ENCODE results near the gene THAP7. TPM values are rescaled to one million over a fixed set of nuclear protein-coding genes. Genes with fewer than 3 reads are reported as not detected.

The THAP7 gene
- total and polyA plus RNA-seq, 7 donors, result 19.9 to 59.4 (median 39.2) TPM

DNA sequence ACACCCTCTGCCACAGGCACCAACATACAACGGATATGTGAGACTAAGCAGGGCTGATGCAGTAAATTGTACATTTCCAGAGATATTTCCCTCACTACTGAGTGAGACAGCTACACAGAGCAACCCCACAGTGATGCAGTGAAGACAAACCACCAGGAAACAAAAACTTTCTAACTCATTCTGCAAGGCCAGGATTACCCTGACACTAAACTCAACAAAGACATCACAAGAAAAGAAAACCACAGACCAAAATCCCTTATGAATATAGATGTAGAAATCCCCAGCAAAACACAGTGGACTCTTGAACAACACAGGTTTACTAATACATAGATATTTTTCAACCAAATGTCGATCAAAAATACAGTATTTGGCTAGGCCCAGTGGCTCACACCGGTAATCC, 32.0 kb upstream of the THAP7 start:
- Histone ChIP-seq H3K27ac (no peak overlapping the region), H3K36me3 (no peaks in the 10 kb centered on the region), H3K4me3 (no peak overlapping the region), H3K4me1 (peaks cover 0 to 26% (median 10%) of the 10 kb centered on the region in 4 donors), H3K9me3 (no peaks in the 10 kb centered on the region), H3K27me3 (peaks cover 4 to 40% (median 31%) of the 10 kb centered on the region in 3 donors)
- TF ChIP-seq POLR2A (IDR thresholded peaks at IDR 0.05) (no peak), POLR2AphosphoS5 (IDR thresholded peaks at IDR 0.05) (no peak), EP300 (IDR thresholded peaks at IDR 0.05) (no peak)
- TF ChIP-seq, protein P1, sequence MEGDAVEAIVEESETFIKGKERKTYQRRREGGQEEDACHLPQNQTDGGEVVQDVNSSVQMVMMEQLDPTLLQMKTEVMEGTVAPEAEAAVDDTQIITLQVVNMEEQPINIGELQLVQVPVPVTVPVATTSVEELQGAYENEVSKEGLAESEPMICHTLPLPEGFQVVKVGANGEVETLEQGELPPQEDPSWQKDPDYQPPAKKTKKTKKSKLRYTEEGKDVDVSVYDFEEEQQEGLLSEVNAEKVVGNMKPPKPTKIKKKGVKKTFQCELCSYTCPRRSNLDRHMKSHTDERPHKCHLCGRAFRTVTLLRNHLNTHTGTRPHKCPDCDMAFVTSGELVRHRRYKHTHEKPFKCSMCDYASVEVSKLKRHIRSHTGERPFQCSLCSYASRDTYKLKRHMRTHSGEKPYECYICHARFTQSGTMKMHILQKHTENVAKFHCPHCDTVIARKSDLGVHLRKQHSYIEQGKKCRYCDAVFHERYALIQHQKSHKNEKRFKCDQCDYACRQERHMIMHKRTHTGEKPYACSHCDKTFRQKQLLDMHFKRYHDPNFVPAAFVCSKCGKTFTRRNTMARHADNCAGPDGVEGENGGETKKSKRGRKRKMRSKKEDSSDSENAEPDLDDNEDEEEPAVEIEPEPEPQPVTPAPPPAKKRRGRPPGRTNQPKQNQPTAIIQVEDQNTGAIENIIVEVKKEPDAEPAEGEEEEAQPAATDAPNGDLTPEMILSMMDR (IDR thresholded peaks at IDR 0.05), result no peak
- 73 to 83% methylated on average over 3 of the region's 3 CpGs for WGBS, 2 donors
- DNase-seq, result no peak
- intact Hi-C loops (cut with DNase I), result no loop called here

GRCh38 chr22:21032868-21033688, 31.2 kb upstream of the THAP7 start:
- Histone ChIP-seq H3K36me3 (no peaks in the 10 kb centered on the region), H3K4me3 (no peak overlapping the region), H3K27ac (no peak overlapping the region), H3K9me3 (no peaks in the 10 kb centered on the region), H3K4me1 (peaks cover 0 to 22% (median 10%) of the 10 kb centered on the region in 4 donors), H3K27me3 (peaks cover 4 to 41% (median 31%) of the 10 kb centered on the region in 3 donors)
- 85 to 87% methylated on average over 12 of the region's 12 CpGs for WGBS, 2 donors
- TF ChIP-seq POLR2AphosphoS5 (IDR thresholded peaks at IDR 0.05) (no peak), POLR2A (IDR thresholded peaks at IDR 0.05) (no peak), EP300 (IDR thresholded peaks at IDR 0.05) (no peak)
- TF ChIP-seq, protein P1 (IDR thresholded peaks at IDR 0.05), result no peak
- DNase-seq, result no peak
- intact Hi-C loops (cut with DNase I), result no loop called here

DNA sequence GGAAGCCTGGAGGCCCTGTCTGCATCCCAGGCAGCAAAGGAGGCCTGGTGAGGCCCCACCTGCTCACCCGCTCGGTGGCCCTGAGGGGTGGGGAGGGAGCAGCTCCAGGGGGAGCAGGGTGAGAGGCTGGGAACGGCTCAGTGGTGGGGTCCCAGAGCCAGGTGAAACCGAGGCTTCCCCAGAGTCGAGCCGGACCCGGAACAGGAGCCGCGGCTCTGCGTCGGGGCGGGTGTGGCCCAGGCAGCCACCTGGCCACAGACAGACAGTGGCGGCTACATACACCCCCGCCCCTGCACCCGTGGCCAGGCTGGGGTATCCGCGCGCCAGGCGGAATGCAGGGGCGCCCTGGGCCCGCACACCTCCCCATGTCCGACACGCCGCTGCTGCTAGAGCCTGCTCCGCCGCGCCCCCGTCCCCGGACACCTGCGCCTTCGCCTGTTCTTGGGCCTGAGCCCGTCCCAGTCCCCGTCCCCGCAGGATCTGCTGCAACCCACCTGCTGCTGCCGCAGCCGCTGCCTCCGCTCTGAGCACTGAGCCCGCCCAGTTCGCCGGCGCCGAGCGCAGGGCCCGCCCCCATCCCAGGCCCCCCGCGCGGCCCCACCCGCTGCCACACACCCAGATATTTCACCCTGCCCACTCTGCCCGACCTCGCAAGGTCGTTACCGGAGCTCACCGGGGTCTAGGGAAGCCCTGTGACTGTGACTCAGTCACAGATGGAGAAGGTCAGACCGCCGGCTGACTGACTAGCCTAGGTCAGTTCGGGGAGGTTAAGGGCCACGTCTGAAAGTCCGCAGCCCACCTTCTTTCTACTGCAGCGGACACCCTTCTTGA, 30.3 kb upstream of the THAP7 start, which contains the start of gene SLC7A4:
SLC7A4 (minus strand) TSS at position 525 of the 831 bp plus-strand sequence. CDS start 749 bp downstream, outside the sequence.
- TF ChIP-seq POLR2A (IDR thresholded peaks at IDR 0.05), result no peak
- no peak for TF ChIP-seq POLR2AphosphoS5 (IDR thresholded peaks at IDR 0.05)
- TF ChIP-seq EP300 (IDR thresholded peaks at IDR 0.05), result no peak
- TF ChIP-seq, protein P1 (IDR thresholded peaks at IDR 0.05), result no peak
- H3K4me1 ChIP-seq, result peaks cover 0 to 20% (median 10%) of the 10 kb centered on the region in 4 donors
- WGBS, 2 donors, result 7 to 9% methylated on average over 59 of the region's 59 CpGs
- peaks cover 4 to 41% (median 31%) of the 10 kb centered on the region in 3 donors for H3K27me3 ChIP-seq
- intact Hi-C loops (cut with DNase I), result no loop called here
- H3K36me3 ChIP-seq, result no peaks in the 10 kb centered on the region
- DNase-seq, result no peak
- H3K27ac ChIP-seq, result no peak within 1 kb of the TSS
- H3K9me3 ChIP-seq, result no peaks in the 10 kb centered on the region
- peak within 1 kb of the TSS in 3 of 4 donors; percentile 24 to 35 (median 29) for H3K4me3 ChIP-seq

- Histone ChIP-seq H3K36me3 (no peaks in the 10 kb centered on the region), H3K4me3 (no peak overlapping the region), H3K27ac (no peak overlapping the region), H3K4me1 (peaks cover 0 to 20% (median 10%) of the 10 kb centered on the region in 4 donors), H3K27me3 (peaks cover 4 to 41% (median 31%) of the 10 kb centered on the region in 3 donors), H3K9me3 (no peaks in the 10 kb centered on the region)
- intact Hi-C loops (cut with DNase I), result no loop called here
- TF ChIP-seq POLR2A (IDR thresholded peaks at IDR 0.05), result no peak
- no peak for TF ChIP-seq EP300 (IDR thresholded peaks at IDR 0.05)
- TF ChIP-seq POLR2AphosphoS5 (IDR thresholded peaks at IDR 0.05), result no peak
- TF ChIP-seq, protein P1 (IDR thresholded peaks at IDR 0.05), result no peak
- no peak for DNase-seq
- WGBS, 2 donors, result 88 to 93% methylated on average over 18 of the region's 18 CpGs
Observed at GRCh38 chr22:21031545-21032036, 29.7 kb upstream of the THAP7 start.
